ENCODE measurements around the gene STPG1.

- TF ChIP-seq PREB (CRISPR knock-in tag; IDR thresholded peaks at IDR 0.05; ENCODE audit: borderline replicate concordance), result no peak
- no peak for TF ChIP-seq NR3C1 (CRISPR knock-in tag; conservative IDR thresholded peaks at IDR 0.05; ENCODE audit: low read depth)
- TF ChIP-seq ATF3 (CRISPR knock-in tag; conservative IDR thresholded peaks at IDR 0.05), result no peak
- TF ChIP-seq USF2 (CRISPR knock-in tag; IDR thresholded peaks at IDR 0.05), result no peak
- TF ChIP-seq ATF1 (CRISPR knock-in tag; IDR thresholded peaks at IDR 0.05), result no peak
These were observed 2.5 kb upstream of the STPG1 start for GRCh38 chr1:24415910-24416665.

Measured in WTC11 (cell line).